Activated CD4-positive, alpha-beta memory T cell treated with anti-CD3 and anti-CD28 coated beads for 36 hours (primary cell): ENCODE results near the gene KLK11. TPM values are rescaled to one million over a fixed set of nuclear protein-coding genes. Genes with fewer than 3 reads are reported as not detected.

ENCODE experiments used
- CTCF ChIA-PET: fragments of 350-600 bp; sonication (Branson Sonifier 250); formaldehyde crosslinking; loops from one replicate; lab custom pipeline; 2021; ENCODE audit warnings: antibody characterized with exemption, inconsistent platforms; lab: Charles Lee
- POLR2A ChIA-PET: fragments of 350-600 bp; sonication (Branson Sonifier 250); formaldehyde crosslinking; loops from one replicate; lab custom pipeline; 2021; ENCODE audit warnings: antibody characterized with exemption; lab: Charles Lee
- DNase-seq: peaks from one replicate; pipeline ENCODE4 v3.0.0-alpha.2; 2020
- H3K27ac Mint-ChIP-seq: one replicate; pipeline ENCODE4 v1.8.0; 2021; ENCODE audit warnings: mixed read lengths
- H3K27me3 Mint-ChIP-seq: one replicate; pipeline ENCODE4 v1.8.0; 2021; ENCODE audit warnings: mixed read lengths
- H3K36me3 Mint-ChIP-seq: one replicate; pipeline ENCODE4 v1.8.0; 2021; ENCODE audit warnings: mixed read lengths
- H3K4me1 Mint-ChIP-seq: one replicate; pipeline ENCODE4 v1.8.0; 2021; ENCODE audit warnings: low read depth, mixed read lengths
- H3K4me3 Mint-ChIP-seq: one replicate; pipeline ENCODE4 v1.8.0; 2021; ENCODE audit warnings: mild to moderate bottlenecking, mixed read lengths
- H3K9me3 Mint-ChIP-seq: one replicate; pipeline ENCODE4 v1.8.0; 2021; ENCODE audit warnings: mixed read lengths
- intact Hi-C: fragments of 100-400 bp; cut with micrococcal nuclease; formaldehyde crosslinking; loops from one replicate; pipeline ENCODE4 v1.15.1; 2023
- total RNA-seq, 2 experiments: library from RNA; stranded (reverse); gene quantifications; one replicate each; pipeline ENCODE4 v1.2.3, GENCODE V29; 2021

Gene KLK11
- not detected for total RNA-seq

GRCh38 chr19:51026554-51026831 lies at the start of gene KLK11:
Gene KLK11 (minus strand): TSS chr19:51026616. CDS start chr19:51025631, 985 bp downstream.
- POLR2A ChIA-PET, result no interaction called here
- no peak within 1 kb of the TSS for H3K4me3 Mint-ChIP-seq
- intact Hi-C loops, result no loop called here
- H3K9me3 Mint-ChIP-seq, result no peaks in the 10 kb centered on the region
- no peak for DNase-seq
- no peaks in the 10 kb centered on the region for H3K36me3 Mint-ChIP-seq
- H3K27ac Mint-ChIP-seq, result no peak within 1 kb of the TSS
- CTCF ChIA-PET, result interaction anchor here (0.8 kb wide), 1 partner anchor 132 kb away, joined by 3 read pairs; no protein-coding TSS in a partner anchor
- H3K27me3 Mint-ChIP-seq, result peaks cover 20% of the 10 kb centered on the region
- no peaks in the 10 kb centered on the region for H3K4me1 Mint-ChIP-seq

GRCh38 chr19:51075998-51076397 lies 49.6 kb upstream of the KLK11 start:
- peaks cover 14% of the 10 kb centered on the region for H3K9me3 Mint-ChIP-seq
- H3K27me3 Mint-ChIP-seq, result peaks cover 5% of the 10 kb centered on the region
- no peaks in the 10 kb centered on the region for H3K4me1 Mint-ChIP-seq
- CTCF ChIA-PET, result interaction anchor here (0.6 to 0.7 kb wide), 2 partner anchors 503 to 687 kb away, joined by 3 read pairs; no protein-coding TSS in a partner anchor
- H3K36me3 Mint-ChIP-seq, result no peaks in the 10 kb centered on the region
- no peak overlapping the region for H3K4me3 Mint-ChIP-seq
- H3K27ac Mint-ChIP-seq, result no peak overlapping the region
- intact Hi-C loops, result no loop called here
- no peak for DNase-seq
- POLR2A ChIA-PET, result no interaction called here

- POLR2A ChIA-PET, result no interaction called here
- Mint-ChIP-seq H3K4me3 (no peak overlapping the region), H3K36me3 (no peaks in the 10 kb centered on the region), H3K27me3 (peaks cover 19% of the 10 kb centered on the region), H3K4me1 (no peaks in the 10 kb centered on the region), H3K27ac (no peak overlapping the region), H3K9me3 (peaks cover 14% of the 10 kb centered on the region)
- CTCF ChIA-PET, result no interaction called here
- intact Hi-C loops, result no loop called here
- DNase-seq, result no peak
Observed at GRCh38 chr19:51071095-51071405, 44.6 kb upstream of the KLK11 start.

- POLR2A ChIA-PET, result no interaction called here
- no peaks in the 10 kb centered on the region for H3K36me3 Mint-ChIP-seq
- H3K27ac Mint-ChIP-seq, result no peak overlapping the region
- H3K27me3 Mint-ChIP-seq, result peaks cover 22% of the 10 kb centered on the region
- DNase-seq, result no peak
- CTCF ChIA-PET, result no interaction called here
- intact Hi-C loops, result no loop called here
- H3K9me3 Mint-ChIP-seq, result peaks cover 14% of the 10 kb centered on the region
- H3K4me3 Mint-ChIP-seq, result no peak overlapping the region
- no peaks in the 10 kb centered on the region for H3K4me1 Mint-ChIP-seq
Observed at GRCh38 chr19:51070334-51071094, 44.1 kb upstream of the KLK11 start.

- no peaks in the 10 kb centered on the region for H3K36me3 Mint-ChIP-seq
- H3K9me3 Mint-ChIP-seq, result no peaks in the 10 kb centered on the region
- peaks cover 30% of the 10 kb centered on the region for H3K27me3 Mint-ChIP-seq
- intact Hi-C loops, result no loop called here
- ChIA-PET CTCF (no interaction called here), POLR2A (no interaction called here)
- no peak overlapping the region for H3K4me3 Mint-ChIP-seq
- DNase-seq, result no peak
- H3K27ac Mint-ChIP-seq, result no peak overlapping the region
- H3K4me1 Mint-ChIP-seq, result peaks cover 2% of the 10 kb centered on the region
Observed at GRCh38 chr19:51066393-51067186, 40.2 kb upstream of the KLK11 start.

GRCh38 chr19:51065221-51065960 lies 39.0 kb upstream of the KLK11 start:
- H3K36me3 Mint-ChIP-seq, result no peaks in the 10 kb centered on the region
- intact Hi-C loops, result no loop called here
- no peaks in the 10 kb centered on the region for H3K9me3 Mint-ChIP-seq
- H3K27ac Mint-ChIP-seq, result no peak overlapping the region
- ChIA-PET POLR2A (no interaction called here), CTCF (no interaction called here)
- no peak for DNase-seq
- H3K4me3 Mint-ChIP-seq, result no peak overlapping the region
- peaks cover 41% of the 10 kb centered on the region for H3K27me3 Mint-ChIP-seq
- peaks cover 2% of the 10 kb centered on the region for H3K4me1 Mint-ChIP-seq

GRCh38 chr19:51064534-51065220 lies 38.3 kb upstream of the KLK11 start, which contains the start of gene KLK13:
Gene KLK13 (minus strand): TSS chr19:51065092. CDS start chr19:51065067, 25 bp downstream.
- Mint-ChIP-seq H3K27me3 (peaks cover 41% of the 10 kb centered on the region), H3K36me3 (no peaks in the 10 kb centered on the region), H3K4me1 (peaks cover 2% of the 10 kb centered on the region), H3K9me3 (no peaks in the 10 kb centered on the region), H3K27ac (no peak within 1 kb of the TSS), H3K4me3 (no peak within 1 kb of the TSS)
- ChIA-PET CTCF (no interaction called here), POLR2A (no interaction called here)
- intact Hi-C loops, result no loop called here
- no peak for DNase-seq

GRCh38 chr19:51063664-51064063 lies 37.2 kb upstream of the KLK11 start:
- POLR2A ChIA-PET, result no interaction called here
- H3K4me3 Mint-ChIP-seq, result no peak overlapping the region

GRCh38 chr19:51060973-51061372 lies 34.6 kb upstream of the KLK11 start:
- peaks cover 27% of the 10 kb centered on the region for H3K27me3 Mint-ChIP-seq
- no peaks in the 10 kb centered on the region for H3K36me3 Mint-ChIP-seq
- no peaks in the 10 kb centered on the region for H3K9me3 Mint-ChIP-seq
- no peak overlapping the region for H3K27ac Mint-ChIP-seq
- ChIA-PET CTCF (no interaction called here), POLR2A (no interaction called here)
- H3K4me3 Mint-ChIP-seq, result no peak overlapping the region
- no peak for DNase-seq
- H3K4me1 Mint-ChIP-seq, result peaks cover 2% of the 10 kb centered on the region
- intact Hi-C loops, result no loop called here

More at GRCh38 chr19:51063664-51064063, 37.2 kb upstream of the KLK11 start:
- CTCF ChIA-PET, result interaction anchor here (1.2 kb wide), 1 partner anchor 43 kb away, joined by 4 read pairs; no protein-coding TSS in a partner anchor
- Mint-ChIP-seq H3K9me3 (no peaks in the 10 kb centered on the region), H3K27ac (no peak overlapping the region), H3K4me1 (peaks cover 2% of the 10 kb centered on the region), H3K27me3 (peaks cover 41% of the 10 kb centered on the region), H3K36me3 (no peaks in the 10 kb centered on the region)
- no peak for DNase-seq
- intact Hi-C loops, result no loop called here

GRCh38 chr19:51060336-51060735 lies 33.9 kb upstream of the KLK11 start:
- CTCF ChIA-PET, result no interaction called here

GRCh38 chr19:51059715-51060114 lies 33.3 kb upstream of the KLK11 start:
- Mint-ChIP-seq H3K36me3 (no peaks in the 10 kb centered on the region), H3K4me1 (no peaks in the 10 kb centered on the region), H3K27ac (no peak overlapping the region), H3K9me3 (no peaks in the 10 kb centered on the region), H3K4me3 (no peak overlapping the region), H3K27me3 (peaks cover 25% of the 10 kb centered on the region)
- DNase-seq, result no peak
- intact Hi-C loops, result no loop called here
- ChIA-PET CTCF (no interaction called here), POLR2A (no interaction called here)

More at GRCh38 chr19:51060336-51060735, 33.9 kb upstream of the KLK11 start:
- H3K36me3 Mint-ChIP-seq, result no peaks in the 10 kb centered on the region
- H3K27me3 Mint-ChIP-seq, result peaks cover 25% of the 10 kb centered on the region
- no peaks in the 10 kb centered on the region for H3K9me3 Mint-ChIP-seq
- peaks cover 2% of the 10 kb centered on the region for H3K4me1 Mint-ChIP-seq
- no peak overlapping the region for H3K27ac Mint-ChIP-seq
- intact Hi-C loops, result no loop called here
- no peak overlapping the region for H3K4me3 Mint-ChIP-seq
- POLR2A ChIA-PET, result no interaction called here
- DNase-seq, result no peak

- no peak overlapping the region for H3K27ac Mint-ChIP-seq
Observed at GRCh38 chr19:51055866-51056265, 29.4 kb upstream of the KLK11 start.

More at GRCh38 chr19:51055866-51056265, 29.4 kb upstream of the KLK11 start:
- Mint-ChIP-seq H3K9me3 (no peaks in the 10 kb centered on the region), H3K4me3 (no peak overlapping the region), H3K36me3 (no peaks in the 10 kb centered on the region), H3K4me1 (no peaks in the 10 kb centered on the region), H3K27me3 (peaks cover 20% of the 10 kb centered on the region)
- CTCF ChIA-PET, result no interaction called here
- no peak for DNase-seq
- intact Hi-C loops, result no loop called here
- POLR2A ChIA-PET, result no interaction called here
